Pancreas (tissue), 10 donors: ENCODE data around the gene AJAP1. TPM values are rescaled to one million over a fixed set of nuclear protein-coding genes. Genes with fewer than 3 reads are reported as not detected.

ENCODE experiments used
- ATAC-seq, 4 donors: fragments of 200-7000 bp; cut with Tn5 transposase; one replicate each; pipeline versions ENCODE4 v1.8.0 to v1.9.1; 2020; ENCODE audit warnings: mild to moderate bottlenecking in 4 of 4, moderate library complexity in 4 of 4
- DNase-seq, 6 donors: peaks; one replicate each; pipeline ENCODE4 v3.0.0-alpha.2; 2020
- FAIRE-seq: peaks from 2 replicates; lab custom pipeline; 2012; peaks lifted over from hg19 to GRCh38; lab: Jason Lieb, UNC
- H3K27ac ChIP-seq, 4 donors: fragments of 200-600 bp; sonication (generic); 1 replicate in 3 of 4; 2 replicates in 1 of 4; pipeline versions ENCODE4 v1.5.0 to v1.8.0; 2020
- H3K27me3 ChIP-seq, 4 donors: fragments of 200-600 bp; one replicate each; pipeline ENCODE4 v1.8.0; 2021
- H3K36me3 ChIP-seq, 3 donors: fragments of 200-600 bp; sonication (generic) in 1 of 3; one replicate each; pipeline versions ENCODE4 v1.5.0 to v1.8.0; 2020 to 2021
- H3K4me1 ChIP-seq, 3 donors: fragments of 200-600 bp; one replicate each; pipeline ENCODE4 v1.8.0; 2021
- H3K4me3 ChIP-seq, 4 donors: fragments of 200-600 bp; sonication (generic) in 2 of 4; one replicate each; pipeline versions ENCODE4 v1.5.0 to v1.8.0; 2020 to 2021
- H3K9me3 ChIP-seq, 4 donors: fragments of 200-600 bp; one replicate each; pipeline ENCODE4 v1.8.0; 2021
- CTCF ChIP-seq, 4 donors: fragments of 200-600 bp; sonication (generic) in 3 of 4; IDR thresholded peaks; one replicate each; pipeline versions ENCODE4 v1.5.0 to v1.8.0; 2021; ENCODE audit warnings: antibody characterized with exemption in 4 of 4
- WGBS, 2 donors: extraction: QIAGEN DNeasy Blood & Tissue Kit; methylation state at CpG; one replicate each; pipeline ENCODE4 v1.1.7; 2013; 5-methylcytosine and 5-hydroxymethylcytosine counted together
- intact Hi-C, 3 donors: fragments of 100-400 bp; cut with DNase I; formaldehyde crosslinking; loops; one replicate each; pipeline versions ENCODE4 v1.11.1 to v1.14.2; 2022
- polyA plus RNA-seq, 2 donors: library from polyadenylated mRNA; stranded (reverse); fragments of 200-250 nt; gene quantifications; one replicate each; pipeline ENCODE4 v1.2.3, GENCODE V29; 2013
- total RNA-seq, 6 donors: library from RNA; stranded (reverse); fragmentation: NEBNext Ultra II Directional in 4 of 6; extraction: Animal tissue kit (Norgen Biotek cat#: 25700) in 4 of 6; gene quantifications; one replicate each; pipeline versions ENCODE4 v1.2.1 to v1.2.4, GENCODE V29; 2021 to 2023
- donor health status: healthy with polysubstance abuse.
- donor health status: DM: no; HTN: no; CAD: no; lungs with moderate emphysema.
- donor health status: DM: no; HTN: no; CAD: no.
- donor health status: control.
- donor health status: control.
- donor health status: Bipolar disorder and iron deficiency.
- donor health status: DM: yes; HTN: yes; CAD: no.
- donor health status: DM: no; HTN: no; CAD: no.
- donor health status: DM: no; HTN: no; CAD: no.
- donor health status: DM: yes; HTN: yes; CAD: no.

Gene AJAP1
- total and polyA plus RNA-seq, 8 donors = 0.38 to 4.3 (median 2.2) TPM

GRCh38 chr1:4687943-4688342 lies 33.5 kb downstream of the AJAP1 start:
- 63 to 74% methylated on average over 11 of the region's 11 CpGs for WGBS, 2 donors
- Histone ChIP-seq H3K9me3 (no peaks in the 10 kb centered on the region), H3K4me3 (no peak overlapping the region), H3K4me1 (no peaks in the 10 kb centered on the region), H3K27ac (no peak overlapping the region), H3K27me3 (no peaks in the 10 kb centered on the region), H3K36me3 (no peaks in the 10 kb centered on the region)
- DNase-seq = no peak
- intact Hi-C loops = no loop called here
- FAIRE-seq = no peak
- ATAC-seq = no peak
- no peak for TF ChIP-seq CTCF (IDR thresholded peaks at IDR 0.05)

- FAIRE-seq (no peak), ATAC-seq (no peak), DNase-seq (no peak)
- Histone ChIP-seq H3K4me3 (no peak overlapping the region), H3K27ac (no peak overlapping the region), H3K27me3 (no peaks in the 10 kb centered on the region), H3K4me1 (no peaks in the 10 kb centered on the region), H3K9me3 (no peaks in the 10 kb centered on the region), H3K36me3 (no peaks in the 10 kb centered on the region)
- intact Hi-C loops = no loop called here
- 78 to 80% methylated on average over 24 of the region's 24 CpGs for WGBS, 2 donors
- no peak for TF ChIP-seq CTCF (IDR thresholded peaks at IDR 0.05)
Observed at GRCh38 chr1:4689271-4689935, 35.0 kb downstream of the AJAP1 start.

- WGBS, 2 donors = 79 to 84% methylated on average over 19 of the region's 19 CpGs
- Histone ChIP-seq H3K27me3 (no peaks in the 10 kb centered on the region), H3K4me3 (no peak overlapping the region), H3K4me1 (no peaks in the 10 kb centered on the region), H3K36me3 (no peaks in the 10 kb centered on the region), H3K9me3 (no peaks in the 10 kb centered on the region), H3K27ac (no peak overlapping the region)
- no peak for DNase-seq
- ATAC-seq = no peak
- TF ChIP-seq CTCF (IDR thresholded peaks at IDR 0.05) = no peak
- intact Hi-C loops = no loop called here
- FAIRE-seq = no peak
Observed at GRCh38 chr1:4689941-4690635, 35.7 kb downstream of the AJAP1 start.

GRCh38 chr1:4690951-4691675 lies 36.7 kb downstream of the AJAP1 start:
- ATAC-seq (no peak), DNase-seq (no peak), FAIRE-seq (no peak)
- H3K4me3 ChIP-seq = no peak overlapping the region
- H3K27me3 ChIP-seq = no peaks in the 10 kb centered on the region
- H3K9me3 ChIP-seq = no peaks in the 10 kb centered on the region
- intact Hi-C loops = no loop called here
- H3K4me1 ChIP-seq = no peaks in the 10 kb centered on the region
- no peak for TF ChIP-seq CTCF (IDR thresholded peaks at IDR 0.05)
- WGBS, 2 donors = 73 to 82% methylated on average over 19 of the region's 19 CpGs
- H3K36me3 ChIP-seq = no peaks in the 10 kb centered on the region
- no peak overlapping the region for H3K27ac ChIP-seq
